NAMALWA (cell line): ENCODE data around the gene FABP6.
"Not testable (repeated sequence)": the region's sequence is repeated elsewhere in the genome, so short reads cannot be mapped to it uniquely, and the experiment has no call there.

Experiments
- DNase-seq: peaks from one replicate; pipeline ENCODE4 v3.0.0-alpha.2; 2015; ENCODE audit warnings: low spot score

The FABP6 gene

DNA sequence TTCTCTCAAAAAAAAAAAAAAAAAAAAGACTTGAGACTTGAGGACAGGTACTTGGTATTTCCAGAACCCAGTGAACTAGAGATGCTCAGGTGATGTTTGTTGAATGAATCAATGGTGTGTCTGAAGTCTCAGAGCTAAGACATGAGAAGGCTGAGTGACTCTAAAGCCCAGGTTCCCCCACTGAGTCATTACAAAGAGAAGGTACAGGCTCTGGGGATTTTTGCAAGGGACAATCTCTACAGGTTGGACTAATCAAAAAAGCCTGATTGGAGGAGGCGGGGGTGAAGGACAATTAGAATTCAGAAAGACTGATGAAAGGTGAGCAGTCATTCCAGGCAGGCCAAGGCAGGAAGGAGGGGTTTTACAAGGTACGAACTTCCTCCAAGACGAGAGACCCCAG is 8.2 kb upstream of the FABP6 start:
- no peak for DNase-seq

DNA sequence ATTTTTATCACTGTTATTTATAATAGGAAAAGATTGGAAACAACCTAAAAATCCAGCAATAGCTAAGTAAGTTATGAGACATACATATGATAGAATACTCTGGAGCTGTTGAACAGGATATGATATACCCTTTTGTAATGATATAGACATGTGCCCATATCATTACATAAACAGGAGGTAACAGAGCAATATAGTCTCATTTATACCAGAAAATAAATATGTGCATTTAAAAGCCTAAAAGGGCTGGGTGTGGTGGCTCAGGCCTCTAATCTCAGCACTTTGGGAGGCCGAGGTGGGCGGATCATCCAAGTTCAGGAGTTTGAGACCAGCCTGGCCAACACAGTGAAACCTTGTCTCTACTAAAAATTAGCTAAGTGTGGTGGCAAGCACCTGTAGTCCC is 2.3 kb upstream of the FABP6 start:
- DNase-seq, result no peak

DNA sequence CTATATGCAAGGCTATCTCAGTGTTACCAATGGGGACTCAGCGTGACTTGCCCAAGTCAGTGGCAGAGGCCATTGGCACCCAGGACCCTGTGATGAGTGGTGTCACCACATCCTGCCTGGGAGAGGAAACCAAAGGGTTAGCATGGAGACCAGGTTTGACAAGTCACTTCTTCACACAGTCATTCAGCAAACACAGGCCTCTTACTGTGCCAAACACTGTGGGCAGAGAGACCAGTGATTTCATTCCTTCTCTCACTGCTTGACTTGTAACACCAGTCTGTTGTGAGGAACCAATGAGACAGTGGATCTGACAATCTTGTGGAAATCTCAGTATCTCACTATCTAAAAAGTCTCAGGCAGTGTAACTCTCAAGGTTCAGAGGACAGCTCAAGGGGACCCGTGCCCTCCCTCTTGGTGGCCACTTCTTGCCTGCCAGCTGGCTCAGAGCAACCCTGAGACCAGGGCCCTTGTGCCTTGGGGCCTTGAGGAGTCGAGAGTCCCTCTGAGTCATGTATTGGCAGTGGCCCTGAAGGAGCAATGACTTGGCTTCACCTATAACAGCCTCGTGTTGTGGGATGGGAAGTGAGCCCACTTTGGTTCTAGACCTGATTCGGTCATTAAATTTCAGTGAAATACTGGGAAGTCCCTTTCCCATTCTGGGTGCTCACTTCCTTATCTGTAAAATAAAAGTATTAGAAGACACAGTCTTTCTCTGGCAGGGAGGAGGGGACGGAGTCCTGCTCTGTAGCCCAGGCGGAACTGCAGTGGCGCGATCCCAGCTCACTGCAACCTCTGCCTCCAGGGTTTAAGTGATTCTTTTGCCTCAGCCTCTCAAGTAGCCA is 1.6 kb downstream of the FABP6 start:
- DNase-seq, result no peak

DNA sequence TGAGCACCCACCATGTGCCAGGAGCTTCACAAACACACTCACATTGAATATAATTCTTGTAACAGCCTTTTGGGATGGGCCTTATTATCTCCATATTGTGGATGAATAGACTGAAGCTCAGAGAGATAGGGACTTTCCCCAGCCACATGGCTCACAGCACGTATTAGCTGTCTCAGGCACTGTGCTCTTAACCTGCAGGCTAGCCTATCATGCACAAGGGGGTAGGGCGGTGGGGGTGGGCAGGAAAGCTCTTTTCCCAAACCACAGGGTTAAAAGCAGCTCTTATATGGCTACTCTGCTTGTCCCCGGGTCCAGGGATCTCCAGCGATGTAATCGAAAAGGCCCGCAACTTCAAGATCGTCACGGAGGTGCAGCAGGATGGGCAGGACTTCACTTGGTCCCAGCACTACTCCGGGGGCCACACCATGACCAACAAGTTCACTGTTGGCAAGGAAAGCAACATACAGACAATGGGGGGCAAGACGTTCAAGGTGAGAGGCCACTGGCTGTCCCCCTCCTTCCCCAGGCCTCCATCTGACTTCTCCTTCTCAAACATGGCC is 2.6 kb downstream of the FABP6 start:
- no peak for DNase-seq

DNA sequence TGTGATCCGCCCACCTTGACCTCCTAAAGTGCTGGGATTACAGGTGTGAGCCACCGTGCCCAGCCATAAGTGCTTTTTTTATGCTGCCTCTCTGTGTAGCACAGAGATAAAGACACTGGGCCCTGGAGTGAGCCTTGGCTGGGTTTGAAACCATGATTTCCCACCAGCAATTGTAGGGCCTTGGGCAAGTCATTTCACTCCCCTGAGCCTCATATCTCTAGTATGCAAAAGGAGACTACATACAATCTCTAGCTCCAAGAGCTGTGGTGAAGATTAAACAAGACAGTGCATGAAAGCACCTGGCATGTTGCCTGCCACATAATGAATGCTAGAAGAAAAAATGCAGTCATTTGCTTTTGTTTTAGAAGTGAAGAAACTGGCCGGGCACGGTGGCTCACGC is 3.9 kb downstream of the FABP6 start:
- no peak for DNase-seq

DNA sequence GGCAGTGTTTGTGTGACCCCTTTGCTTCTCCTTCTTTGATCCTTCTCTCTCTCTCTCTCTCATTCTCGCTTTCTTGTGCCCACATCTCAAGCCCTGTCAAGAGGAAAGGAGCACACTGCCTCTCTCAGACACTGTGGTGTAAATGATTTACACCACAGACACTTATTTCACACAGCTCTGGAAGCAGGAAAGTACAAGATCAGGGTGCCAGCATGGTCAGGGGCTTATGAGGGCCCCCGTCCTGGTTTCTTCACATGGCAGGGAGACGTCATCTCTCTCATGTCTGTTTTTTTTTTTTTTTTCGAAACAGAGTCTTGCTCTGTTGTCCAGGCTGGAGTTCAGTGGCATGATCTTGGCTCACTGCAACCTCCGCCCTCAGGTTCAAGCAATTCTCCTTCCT is 6.4 kb downstream of the FABP6 start:
- DNase-seq, result no peak

DNA sequence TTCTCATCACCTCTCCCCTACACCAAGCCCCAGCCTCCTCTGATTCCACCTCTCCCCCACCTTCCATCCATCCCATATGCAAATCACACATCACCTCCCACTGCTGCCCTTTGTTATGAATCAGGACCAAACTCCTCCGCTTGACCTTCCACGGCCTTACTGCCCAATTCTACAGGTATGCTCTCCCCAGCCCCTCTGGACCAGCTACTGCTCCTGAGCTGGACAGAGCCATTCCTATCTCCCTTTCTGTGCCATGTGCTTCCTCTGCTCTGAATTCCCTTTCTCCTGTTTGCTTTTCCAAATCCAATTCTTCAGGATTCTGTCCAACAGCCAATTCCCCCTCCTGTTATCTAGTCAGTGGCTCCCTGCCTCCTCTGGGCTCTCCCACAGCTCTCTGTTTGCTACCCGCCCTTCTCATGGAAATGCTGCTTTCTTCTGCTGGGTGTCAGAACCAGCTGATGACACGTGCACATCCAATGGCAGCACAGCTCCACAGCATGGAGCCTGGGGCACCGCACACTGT is 8.3 kb downstream of the FABP6 start:
- DNase-seq, result no peak

DNA sequence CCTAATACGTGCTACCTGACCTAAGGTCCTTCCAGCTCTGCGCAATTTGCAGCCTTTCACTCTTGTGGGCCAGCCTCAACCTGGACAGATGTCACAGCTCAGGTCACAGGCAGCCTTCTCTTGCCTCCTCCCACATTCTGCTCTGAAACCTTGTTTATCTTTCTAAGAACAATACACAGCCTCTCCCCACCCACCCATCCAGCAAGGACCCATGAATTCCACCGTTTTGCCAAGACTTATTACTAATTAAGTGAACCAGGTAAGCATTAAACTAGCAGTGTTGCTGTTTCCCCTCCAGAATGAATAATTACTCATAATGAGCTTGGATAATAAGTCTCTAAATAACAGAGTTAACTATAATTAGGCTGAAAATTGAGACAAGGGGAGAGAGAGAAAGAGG is 11.0 kb downstream of the FABP6 start:
- no peak for DNase-seq

DNA sequence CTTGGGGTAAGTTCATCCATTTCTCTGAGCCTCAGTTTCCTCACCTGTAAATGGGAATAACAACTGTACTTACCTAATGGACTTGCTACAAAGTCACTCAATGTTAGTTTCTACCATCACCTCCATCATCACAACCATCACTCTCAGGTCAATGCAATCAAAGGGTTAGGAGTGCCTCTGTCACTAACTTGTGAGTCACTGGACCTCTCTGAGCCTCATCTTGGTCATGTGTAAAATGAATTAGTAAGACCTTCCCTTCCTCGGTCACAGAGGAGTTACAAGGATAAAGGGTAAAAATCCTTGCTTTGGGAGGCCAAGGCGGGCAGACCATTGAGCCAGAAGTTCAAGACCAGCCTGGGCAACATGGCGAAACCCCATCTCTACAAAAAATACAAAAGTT is 12.8 kb downstream of the FABP6 start:
- no peak for DNase-seq

DNA sequence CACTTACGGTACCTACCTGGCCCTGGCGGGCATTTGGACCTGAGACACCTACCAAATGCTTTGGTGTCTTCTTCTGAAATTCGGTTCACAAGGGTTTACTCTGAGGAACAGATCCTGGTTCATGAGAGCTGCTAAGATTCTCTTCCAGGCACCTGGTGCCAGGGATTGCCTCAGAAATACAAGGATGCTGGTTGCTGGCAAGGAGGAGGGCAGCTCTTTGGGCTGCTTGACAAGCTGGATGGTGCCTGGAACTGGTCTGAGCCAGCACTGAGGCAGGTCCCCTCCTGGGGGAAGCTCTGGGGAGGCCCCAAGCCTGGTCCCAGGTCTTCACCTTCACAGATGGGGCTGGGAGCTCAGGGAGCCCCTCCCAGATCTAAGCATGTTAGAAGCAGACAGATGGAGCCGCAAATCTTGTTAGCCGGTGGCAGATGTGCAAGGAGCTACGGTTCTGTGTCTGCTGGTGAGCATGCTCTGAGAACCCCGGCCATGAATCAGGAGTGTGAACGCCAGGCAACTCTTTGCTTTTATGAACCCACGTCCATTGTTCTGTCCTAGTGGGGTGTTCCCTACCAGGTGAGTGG is 16.3 kb downstream of the FABP6 start:
- no peak for DNase-seq

DNA sequence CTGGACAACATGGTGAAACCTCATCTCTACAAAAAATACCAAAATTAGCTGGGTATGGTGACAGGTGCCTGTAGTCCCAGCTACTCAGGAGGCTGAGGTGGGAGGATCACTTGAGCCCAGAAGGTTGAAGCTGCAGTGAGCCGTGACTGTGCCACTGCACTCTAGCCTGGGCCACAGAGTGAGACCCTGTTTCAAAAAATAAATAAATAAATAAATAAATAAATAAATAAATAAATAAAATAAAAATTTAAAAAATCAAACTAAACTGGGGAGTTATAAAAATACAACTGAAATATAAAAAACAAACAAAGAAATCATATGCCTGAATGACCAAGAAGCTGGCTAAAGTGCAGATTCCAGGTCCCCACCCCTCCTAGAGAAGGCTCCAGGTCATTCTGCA is 20.3 kb downstream of the FABP6 start:
- DNase-seq, result not testable (repeated sequence)

DNA sequence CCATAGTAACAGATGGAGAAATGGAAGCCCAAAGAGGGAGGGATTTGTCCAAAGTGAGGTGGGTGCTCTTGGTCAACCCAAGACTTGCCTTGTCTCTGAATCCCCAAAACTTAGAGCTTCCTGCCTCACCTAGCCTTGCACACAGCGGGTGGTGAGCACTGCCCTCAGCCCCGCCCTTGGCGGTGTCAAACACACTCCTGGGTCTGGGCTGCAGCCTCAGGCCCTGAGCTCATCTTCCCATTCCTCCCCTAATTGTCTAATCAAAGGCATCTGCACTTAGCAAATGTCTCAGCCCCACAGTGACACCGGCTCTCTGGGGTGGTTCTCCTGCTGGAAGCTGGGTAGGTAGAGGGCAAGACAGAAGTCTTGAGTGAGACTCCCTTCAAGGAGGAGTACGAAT is 20.9 kb downstream of the FABP6 start:
- no peak for DNase-seq

DNA sequence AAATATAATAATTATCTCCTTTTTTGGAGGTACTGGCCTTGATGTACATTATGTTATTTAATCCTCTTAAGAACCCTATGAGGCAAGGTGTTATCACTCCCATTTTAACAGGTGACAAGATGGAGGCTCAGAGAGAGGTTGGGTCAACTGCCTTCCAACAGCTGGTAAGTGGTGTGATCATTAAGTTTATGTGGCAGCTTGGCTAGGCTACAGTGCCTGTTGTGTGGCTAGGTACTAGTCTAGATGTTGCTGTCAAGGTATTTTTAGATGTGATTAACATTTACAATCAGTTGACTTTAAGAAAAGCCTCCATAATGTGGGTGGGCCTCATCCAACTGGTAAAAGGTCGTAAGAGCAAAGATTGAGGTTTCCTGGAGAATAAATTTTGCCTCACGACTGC is 21.5 kb downstream of the FABP6 start:
- no peak for DNase-seq

DNA sequence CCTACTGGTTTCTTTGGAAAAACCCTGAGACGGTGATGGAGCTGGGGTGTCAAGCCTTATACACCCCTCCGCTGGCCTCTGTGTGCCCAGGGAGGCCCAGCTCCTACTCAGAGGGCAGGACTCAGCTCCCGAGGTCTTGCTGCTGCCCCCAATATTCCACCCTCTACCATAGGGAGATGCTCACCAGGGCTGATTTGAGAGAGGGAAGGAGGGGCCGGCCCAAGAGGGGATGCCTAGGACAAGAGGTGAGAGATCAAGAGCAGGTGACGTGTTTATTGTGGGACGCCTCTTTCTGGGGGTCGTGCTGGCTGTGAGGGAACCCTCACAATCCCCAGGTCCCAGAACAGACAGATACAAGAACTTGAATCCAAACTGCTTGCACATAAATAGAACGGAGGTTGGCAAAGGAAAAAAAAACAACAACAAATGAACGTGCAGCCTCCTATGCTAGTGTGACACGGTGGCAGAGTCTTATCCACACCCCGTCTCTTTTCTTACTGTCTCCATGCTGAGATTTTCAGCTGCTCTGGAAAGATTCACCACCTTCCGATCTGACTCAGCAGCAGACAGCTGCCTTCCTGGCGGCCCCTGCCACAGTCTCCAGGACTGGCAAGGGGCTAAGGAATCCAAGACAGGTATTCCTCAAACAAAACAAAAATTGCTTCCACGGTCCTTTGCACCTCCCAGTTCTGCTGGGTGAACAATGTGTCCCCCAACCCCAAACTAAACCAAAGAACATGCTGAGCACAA is 22.3 kb downstream of the FABP6 start:
- DNase-seq, result no peak

DNA sequence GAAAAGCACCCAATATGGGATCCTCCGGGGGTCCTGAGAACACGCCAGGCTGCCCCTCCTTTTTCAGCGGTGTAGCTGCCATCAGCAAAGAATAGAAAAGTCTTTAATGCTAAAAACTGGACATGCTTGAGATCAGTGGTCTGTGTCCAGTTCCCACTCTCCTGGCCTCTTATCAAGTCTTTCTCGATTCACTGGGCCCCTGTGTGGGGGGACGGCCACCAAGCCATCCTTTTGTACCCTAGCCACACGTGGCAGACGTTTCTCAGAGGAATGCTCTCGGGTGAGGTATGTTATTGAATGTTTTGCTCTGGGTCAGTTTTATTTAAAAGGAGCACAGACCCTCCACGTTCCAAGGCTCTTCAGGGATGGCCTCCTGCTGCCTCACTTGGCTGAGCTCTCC is 23.6 kb downstream of the FABP6 start:
- no peak for DNase-seq

DNA sequence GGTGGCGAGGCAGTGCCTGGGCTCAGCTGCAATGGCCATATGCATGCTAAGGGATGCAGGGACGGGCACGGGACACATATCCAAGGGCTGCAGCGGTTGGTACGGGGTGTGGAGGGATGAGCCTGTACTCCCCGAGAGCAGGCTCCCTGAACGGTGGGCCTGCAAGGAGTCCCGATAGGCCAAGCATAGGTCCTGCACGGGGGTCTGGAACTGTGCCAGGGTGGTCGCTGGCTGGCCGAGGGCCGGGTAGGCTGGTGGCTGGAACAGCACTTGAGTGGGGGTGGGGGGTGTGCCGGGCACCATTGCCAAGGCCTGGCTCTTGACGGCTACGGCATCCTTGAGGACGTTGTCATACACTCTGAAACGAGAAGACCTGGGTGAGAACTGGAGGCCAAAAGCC is 24.1 kb downstream of the FABP6 start:
- DNase-seq, result no peak

DNA sequence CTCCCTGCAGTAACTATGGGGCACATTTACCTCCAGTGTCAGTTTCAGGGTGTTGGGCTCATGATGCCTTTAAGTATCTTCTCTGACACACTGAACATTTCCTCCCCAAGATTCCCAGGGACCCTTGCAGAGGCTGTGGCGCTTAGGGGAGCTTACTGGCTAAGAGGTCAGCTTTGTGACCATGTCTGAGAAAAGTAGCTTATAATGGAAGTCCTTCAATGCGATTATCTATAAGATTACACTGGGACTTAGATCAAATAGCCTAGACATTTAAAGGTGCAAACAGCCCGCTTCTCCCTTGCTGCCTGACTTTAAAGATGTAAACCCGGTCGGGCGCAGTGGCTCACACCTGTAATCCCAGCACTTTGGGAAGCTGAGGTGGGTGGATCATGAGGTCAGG is 25.4 kb downstream of the FABP6 start:
- DNase-seq, result no peak

DNA sequence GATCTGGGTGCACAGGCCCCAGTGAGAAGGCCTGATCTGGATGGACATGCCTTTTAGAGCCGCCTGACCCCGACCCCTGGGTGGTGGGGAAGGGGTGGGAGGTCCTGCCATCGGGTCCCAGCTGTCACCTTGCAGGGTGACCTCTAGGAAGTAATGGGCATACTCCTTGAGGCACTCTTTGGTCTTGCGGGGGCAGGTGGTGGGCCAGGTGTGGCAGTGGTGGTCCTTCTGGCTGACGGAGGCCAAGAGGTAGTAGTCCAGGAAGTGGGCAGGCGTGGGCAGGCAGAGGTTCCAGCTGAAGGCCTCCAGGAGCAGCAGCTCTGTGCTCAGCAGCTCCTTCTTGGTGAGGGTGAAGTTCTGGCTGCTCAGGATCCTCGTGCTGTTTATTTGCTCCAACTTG is 30.0 kb downstream of the FABP6 start:
- DNase-seq, result no peak

DNA sequence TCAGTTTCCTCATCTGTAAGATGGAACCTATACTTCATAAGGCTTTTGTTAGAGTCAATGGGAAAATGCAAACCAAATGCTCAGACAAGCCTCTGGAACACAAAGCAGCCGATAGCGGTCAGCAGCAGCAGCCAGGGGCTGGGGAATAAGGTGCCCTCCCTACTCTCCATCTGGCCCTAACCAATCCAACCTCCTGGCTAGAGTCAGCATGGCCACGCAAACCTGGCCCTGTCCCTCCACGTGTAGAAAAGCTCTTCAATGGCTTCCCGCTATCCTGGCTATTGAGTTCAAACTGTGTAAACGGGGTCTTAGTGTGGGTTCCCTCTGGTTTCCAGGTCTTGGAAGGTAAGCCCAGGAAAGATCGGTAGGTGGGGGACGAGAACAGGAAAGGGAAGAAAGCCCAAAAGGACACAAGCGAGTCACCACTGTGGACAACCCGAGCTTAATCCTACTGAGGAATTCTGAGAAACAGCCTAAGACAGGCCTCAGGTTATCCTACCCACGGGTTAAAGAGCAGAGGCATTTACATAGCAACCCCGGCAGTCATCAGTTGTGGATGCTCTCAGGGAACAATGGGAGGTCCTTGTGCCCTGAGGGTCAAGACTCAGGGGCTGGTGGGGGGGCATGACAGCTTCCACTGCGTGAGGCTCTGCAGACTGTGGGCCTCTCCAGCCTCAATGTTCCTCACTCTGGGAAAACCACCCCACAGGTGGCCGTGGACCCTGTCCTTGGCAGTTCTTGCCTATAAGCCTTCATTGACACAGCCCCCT is 30.9 kb downstream of the FABP6 start:
- DNase-seq, result no peak

DNA sequence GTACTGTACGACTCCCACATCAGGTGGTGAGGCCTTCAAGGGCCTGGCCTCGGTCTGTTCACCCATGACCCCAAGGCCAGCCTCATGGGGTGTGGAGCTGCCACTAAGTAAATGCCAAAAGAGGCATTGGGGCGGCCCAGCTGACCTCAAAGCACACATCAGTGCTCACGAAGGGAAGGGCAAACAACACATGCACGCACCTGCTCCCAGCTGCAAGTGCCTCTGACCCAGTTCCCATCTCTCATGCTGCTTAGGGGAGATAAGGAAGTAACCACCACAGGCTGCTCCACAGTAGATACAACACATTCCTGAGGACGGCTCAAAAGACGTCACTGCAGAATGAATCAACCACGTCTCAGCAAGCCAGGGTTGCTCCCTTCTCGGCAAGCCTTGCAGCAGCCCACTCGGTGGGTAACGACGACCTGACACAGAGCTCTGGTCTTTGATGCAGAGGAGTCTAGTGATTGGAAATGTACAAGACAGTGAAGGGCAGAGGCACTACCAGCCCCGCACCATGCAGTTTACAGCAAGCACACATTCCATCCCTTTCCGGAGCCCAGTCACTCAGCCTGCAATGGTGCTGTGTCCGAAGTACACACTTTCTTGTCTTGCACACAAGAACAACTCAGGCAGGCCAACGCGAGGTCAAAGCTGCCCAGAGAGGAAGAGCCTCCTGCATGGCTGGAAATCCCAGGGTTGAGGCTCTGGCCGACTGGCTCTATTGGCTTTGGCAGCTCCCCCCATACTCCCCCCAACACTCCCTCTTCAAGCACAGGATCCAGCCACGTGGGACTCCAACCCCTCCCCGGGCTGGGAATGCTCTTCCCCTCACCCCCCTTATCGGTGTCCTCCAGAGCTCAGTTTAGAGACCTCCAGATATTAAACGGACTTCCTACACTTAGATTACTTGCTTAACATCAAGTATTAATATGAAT is 31.8 kb downstream of the FABP6 start:
- peak; percentile 75 for DNase-seq
